ENCODE data around the gene TMOD4. TPM values are rescaled to one million over a fixed set of nuclear protein-coding genes. Genes with fewer than 3 reads are reported as not detected.
A peak's percentile ranks its signal among the peaks of the same experiment; 100 is the strongest.

The TMOD4 gene
- total and polyA plus RNA-seq, 2 of the 13 experiments (the other 11 are each of a cell fraction or from before 2014, with no cell fraction given), result 0.66 TPM; not detected in 1

DNA sequence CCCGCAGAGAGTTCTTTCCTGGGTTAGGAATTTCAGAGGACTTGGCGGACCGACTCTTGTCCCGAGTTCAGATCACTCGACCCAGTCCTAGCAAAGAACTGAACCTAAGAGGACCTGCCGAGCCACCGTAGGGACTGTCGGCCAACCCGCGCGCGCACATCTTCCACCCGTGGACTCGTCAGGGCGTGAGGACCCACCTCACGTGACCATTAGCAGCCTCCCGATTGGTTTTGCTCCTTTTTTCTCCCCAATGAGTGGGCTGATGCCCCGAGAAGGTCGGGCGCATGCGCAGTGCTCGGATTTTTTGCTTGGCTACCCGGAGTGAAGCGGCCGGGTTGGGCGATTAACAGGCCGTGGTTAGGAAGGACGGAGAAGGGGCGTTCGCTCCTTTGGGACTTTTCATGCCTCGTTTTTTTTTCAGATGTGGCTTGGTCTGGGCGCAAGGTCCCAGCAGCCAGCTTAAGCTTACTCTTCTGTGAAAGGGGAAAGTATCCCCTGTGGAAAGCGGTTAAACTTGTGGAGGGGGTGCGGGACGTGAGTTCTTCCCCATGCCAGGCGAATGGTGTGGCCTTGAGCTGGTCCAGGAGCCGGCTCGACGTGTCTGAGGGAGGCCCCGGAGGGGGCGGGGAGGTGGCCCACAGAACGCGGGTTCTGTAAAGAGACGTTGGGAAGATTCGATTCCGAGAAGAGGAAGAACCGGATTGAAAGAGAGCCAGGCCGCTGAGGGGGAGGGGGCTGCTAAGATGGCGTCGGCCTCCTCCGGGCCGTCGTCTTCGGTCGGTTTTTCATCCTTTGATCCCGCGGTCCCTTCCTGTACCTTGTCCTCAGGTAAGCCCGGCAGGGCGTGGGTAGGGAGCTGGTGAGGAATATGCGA lies 22.7 kb upstream of the TMOD4 start, which contains the start of gene PIP5K1A (continued):
- TF ChIP-seq, protein P1, sequence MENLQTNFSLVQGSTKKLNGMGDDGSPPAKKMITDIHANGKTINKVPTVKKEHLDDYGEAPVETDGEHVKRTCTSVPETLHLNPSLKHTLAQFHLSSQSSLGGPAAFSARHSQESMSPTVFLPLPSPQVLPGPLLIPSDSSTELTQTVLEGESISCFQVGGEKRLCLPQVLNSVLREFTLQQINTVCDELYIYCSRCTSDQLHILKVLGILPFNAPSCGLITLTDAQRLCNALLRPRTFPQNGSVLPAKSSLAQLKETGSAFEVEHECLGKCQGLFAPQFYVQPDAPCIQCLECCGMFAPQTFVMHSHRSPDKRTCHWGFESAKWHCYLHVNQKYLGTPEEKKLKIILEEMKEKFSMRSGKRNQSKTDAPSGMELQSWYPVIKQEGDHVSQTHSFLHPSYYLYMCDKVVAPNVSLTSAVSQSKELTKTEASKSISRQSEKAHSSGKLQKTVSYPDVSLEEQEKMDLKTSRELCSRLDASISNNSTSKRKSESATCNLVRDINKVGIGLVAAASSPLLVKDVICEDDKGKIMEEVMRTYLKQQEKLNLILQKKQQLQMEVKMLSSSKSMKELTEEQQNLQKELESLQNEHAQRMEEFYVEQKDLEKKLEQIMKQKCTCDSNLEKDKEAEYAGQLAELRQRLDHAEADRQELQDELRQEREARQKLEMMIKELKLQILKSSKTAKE (CRISPR knock-in tag; IDR thresholded peaks at IDR 0.05; ENCODE audit: borderline replicate concordance), result peak; percentile 24; the same call in 1 of the 2 replicates
- TF ChIP-seq, protein P2, sequence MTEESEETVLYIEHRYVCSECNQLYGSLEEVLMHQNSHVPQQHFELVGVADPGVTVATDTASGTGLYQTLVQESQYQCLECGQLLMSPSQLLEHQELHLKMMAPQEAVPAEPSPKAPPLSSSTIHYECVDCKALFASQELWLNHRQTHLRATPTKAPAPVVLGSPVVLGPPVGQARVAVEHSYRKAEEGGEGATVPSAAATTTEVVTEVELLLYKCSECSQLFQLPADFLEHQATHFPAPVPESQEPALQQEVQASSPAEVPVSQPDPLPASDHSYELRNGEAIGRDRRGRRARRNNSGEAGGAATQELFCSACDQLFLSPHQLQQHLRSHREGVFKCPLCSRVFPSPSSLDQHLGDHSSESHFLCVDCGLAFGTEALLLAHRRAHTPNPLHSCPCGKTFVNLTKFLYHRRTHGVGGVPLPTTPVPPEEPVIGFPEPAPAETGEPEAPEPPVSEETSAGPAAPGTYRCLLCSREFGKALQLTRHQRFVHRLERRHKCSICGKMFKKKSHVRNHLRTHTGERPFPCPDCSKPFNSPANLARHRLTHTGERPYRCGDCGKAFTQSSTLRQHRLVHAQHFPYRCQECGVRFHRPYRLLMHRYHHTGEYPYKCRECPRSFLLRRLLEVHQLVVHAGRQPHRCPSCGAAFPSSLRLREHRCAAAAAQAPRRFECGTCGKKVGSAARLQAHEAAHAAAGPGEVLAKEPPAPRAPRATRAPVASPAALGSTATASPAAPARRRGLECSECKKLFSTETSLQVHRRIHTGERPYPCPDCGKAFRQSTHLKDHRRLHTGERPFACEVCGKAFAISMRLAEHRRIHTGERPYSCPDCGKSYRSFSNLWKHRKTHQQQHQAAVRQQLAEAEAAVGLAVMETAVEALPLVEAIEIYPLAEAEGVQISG (CRISPR knock-in tag; IDR thresholded peaks at IDR 0.05), result peak; percentile 58
- no peak for TF ChIP-seq ATF7 (IDR thresholded peaks at IDR 0.05)
- TF ChIP-seq ATF7 (CRISPR knock-in tag; IDR thresholded peaks at IDR 0.05), result 0 out of 2 replicates have a peak, but pooled peaks have one; percentile 25
- 0 out of 2 replicates have a peak, but pooled peaks have one; percentile 51 for TF ChIP-seq ZMYM2 (CRISPR knock-in tag; IDR thresholded peaks at IDR 0.05)
- no peak for TF ChIP-seq ZNF34 (CRISPR knock-in tag; IDR thresholded peaks at IDR 0.05; ENCODE audit: borderline replicate concordance)
- TF ChIP-seq, protein P3, sequence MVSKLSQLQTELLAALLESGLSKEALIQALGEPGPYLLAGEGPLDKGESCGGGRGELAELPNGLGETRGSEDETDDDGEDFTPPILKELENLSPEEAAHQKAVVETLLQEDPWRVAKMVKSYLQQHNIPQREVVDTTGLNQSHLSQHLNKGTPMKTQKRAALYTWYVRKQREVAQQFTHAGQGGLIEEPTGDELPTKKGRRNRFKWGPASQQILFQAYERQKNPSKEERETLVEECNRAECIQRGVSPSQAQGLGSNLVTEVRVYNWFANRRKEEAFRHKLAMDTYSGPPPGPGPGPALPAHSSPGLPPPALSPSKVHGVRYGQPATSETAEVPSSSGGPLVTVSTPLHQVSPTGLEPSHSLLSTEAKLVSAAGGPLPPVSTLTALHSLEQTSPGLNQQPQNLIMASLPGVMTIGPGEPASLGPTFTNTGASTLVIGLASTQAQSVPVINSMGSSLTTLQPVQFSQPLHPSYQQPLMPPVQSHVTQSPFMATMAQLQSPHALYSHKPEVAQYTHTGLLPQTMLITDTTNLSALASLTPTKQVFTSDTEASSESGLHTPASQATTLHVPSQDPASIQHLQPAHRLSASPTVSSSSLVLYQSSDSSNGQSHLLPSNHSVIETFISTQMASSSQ (IDR thresholded peaks at IDR 0.05; ENCODE audit: low read depth), result no peak
- TF ChIP-seq, protein P3 (CRISPR knock-in tag; IDR thresholded peaks at IDR 0.05; ENCODE audit: borderline replicate concordance), result 0 out of 2 replicates have a peak, but pooled peaks have one; percentile 42
- TF ChIP-seq ATF1 (CRISPR knock-in tag; IDR thresholded peaks at IDR 0.05), result no peak
- TF ChIP-seq ZMYM4 (CRISPR knock-in tag; IDR thresholded peaks at IDR 0.05), result peak; percentile 85
- TF ChIP-seq KDM4B (CRISPR knock-in tag; IDR thresholded peaks at IDR 0.05), result peak; percentile 32; the same call in 1 of the 2 replicates
- TF ChIP-seq ZNF747 (CRISPR knock-in tag; IDR thresholded peaks at IDR 0.05; ENCODE audit: borderline replicate concordance), result 0 out of 2 replicates have a peak, but pooled peaks have one; percentile 0
- TF ChIP-seq SIX4 (CRISPR knock-in tag; IDR thresholded peaks at IDR 0.05), result no peak
- no peak for TF ChIP-seq FLYWCH1 (CRISPR knock-in tag; IDR thresholded peaks at IDR 0.05)
- TF ChIP-seq BHLHE40 (IDR thresholded peaks at IDR 0.05; ENCODE audit: low read length), result peak; percentile 89
- TF ChIP-seq ZNF276 (CRISPR knock-in tag; IDR thresholded peaks at IDR 0.05; ENCODE audit: low read depth), result no peak
- 0 out of 2 replicates have a peak, but pooled peaks have one; percentile 13 for TF ChIP-seq TCF7 (IDR thresholded peaks at IDR 0.05; ENCODE audit: low read depth)
- peak; percentile 41; the same call in 1 of the 2 replicates for TF ChIP-seq ZC3H4 (CRISPR knock-in tag; IDR thresholded peaks at IDR 0.05; ENCODE audit: borderline replicate concordance)

All from HepG2 (cell line).